ENCODE data around the gene HM13. TPM values are rescaled to one million over a fixed set of nuclear protein-coding genes. Genes with fewer than 3 reads are reported as not detected.

Gene HM13
- total and polyA plus RNA-seq, 2 of the 13 experiments (the other 11 are each of a cell fraction or from before 2014, with no cell fraction given) = 118 to 243 TPM

- TF ChIP-seq NONO (IDR thresholded peaks at IDR 0.05) = no peak
- TF ChIP-seq NONO (CRISPR knock-in tag; conservative IDR thresholded peaks at IDR 0.05) = peak; percentile 97
- no peak for TF ChIP-seq NBN (conservative IDR thresholded peaks at IDR 0.05)
- TF ChIP-seq HOXD1 (CRISPR knock-in tag; IDR thresholded peaks at IDR 0.05) = peak; percentile 93
- TF ChIP-seq ZZZ3 (CRISPR knock-in tag; IDR thresholded peaks at IDR 0.05; ENCODE audit: borderline replicate concordance) = peak; percentile 88
- TF ChIP-seq TBL1XR1 (IDR thresholded peaks at IDR 0.05; ENCODE audit: borderline replicate concordance, low read length, partially characterized antibody) = peak; percentile 75
- TF ChIP-seq, protein P1, sequence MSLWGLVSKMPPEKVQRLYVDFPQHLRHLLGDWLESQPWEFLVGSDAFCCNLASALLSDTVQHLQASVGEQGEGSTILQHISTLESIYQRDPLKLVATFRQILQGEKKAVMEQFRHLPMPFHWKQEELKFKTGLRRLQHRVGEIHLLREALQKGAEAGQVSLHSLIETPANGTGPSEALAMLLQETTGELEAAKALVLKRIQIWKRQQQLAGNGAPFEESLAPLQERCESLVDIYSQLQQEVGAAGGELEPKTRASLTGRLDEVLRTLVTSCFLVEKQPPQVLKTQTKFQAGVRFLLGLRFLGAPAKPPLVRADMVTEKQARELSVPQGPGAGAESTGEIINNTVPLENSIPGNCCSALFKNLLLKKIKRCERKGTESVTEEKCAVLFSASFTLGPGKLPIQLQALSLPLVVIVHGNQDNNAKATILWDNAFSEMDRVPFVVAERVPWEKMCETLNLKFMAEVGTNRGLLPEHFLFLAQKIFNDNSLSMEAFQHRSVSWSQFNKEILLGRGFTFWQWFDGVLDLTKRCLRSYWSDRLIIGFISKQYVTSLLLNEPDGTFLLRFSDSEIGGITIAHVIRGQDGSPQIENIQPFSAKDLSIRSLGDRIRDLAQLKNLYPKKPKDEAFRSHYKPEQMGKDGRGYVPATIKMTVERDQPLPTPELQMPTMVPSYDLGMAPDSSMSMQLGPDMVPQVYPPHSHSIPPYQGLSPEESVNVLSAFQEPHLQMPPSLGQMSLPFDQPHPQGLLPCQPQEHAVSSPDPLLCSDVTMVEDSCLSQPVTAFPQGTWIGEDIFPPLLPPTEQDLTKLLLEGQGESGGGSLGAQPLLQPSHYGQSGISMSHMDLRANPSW (CRISPR knock-in tag; IDR thresholded peaks at IDR 0.05; ENCODE audit: borderline replicate concordance) = peak; percentile 96
- TF ChIP-seq, protein P2, sequence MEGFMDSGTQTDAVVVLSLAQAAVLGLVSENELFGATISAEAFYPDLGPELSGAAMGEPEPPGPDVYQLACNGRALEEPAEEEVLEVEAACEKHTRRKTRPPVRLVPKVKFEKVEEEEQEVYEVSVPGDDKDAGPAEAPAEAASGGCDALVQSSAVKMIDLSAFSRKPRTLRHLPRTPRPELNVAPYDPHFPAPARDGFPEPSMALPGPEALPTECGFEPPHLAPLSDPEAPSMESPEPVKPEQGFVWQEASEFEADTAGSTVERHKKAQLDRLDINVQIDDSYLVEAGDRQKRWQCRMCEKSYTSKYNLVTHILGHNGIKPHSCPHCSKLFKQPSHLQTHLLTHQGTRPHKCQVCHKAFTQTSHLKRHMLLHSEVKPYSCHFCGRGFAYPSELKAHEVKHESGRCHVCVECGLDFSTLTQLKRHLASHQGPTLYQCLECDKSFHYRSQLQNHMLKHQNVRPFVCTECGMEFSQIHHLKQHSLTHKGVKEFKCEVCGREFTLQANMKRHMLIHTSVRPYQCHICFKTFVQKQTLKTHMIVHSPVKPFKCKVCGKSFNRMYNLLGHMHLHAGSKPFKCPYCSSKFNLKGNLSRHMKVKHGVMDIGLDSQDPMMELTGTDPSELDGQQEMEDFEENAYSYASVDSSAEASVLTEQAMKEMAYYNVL (CRISPR knock-in tag; IDR thresholded peaks at IDR 0.05; ENCODE audit: borderline replicate concordance) = peak; percentile 60
- TF ChIP-seq, protein P3, sequence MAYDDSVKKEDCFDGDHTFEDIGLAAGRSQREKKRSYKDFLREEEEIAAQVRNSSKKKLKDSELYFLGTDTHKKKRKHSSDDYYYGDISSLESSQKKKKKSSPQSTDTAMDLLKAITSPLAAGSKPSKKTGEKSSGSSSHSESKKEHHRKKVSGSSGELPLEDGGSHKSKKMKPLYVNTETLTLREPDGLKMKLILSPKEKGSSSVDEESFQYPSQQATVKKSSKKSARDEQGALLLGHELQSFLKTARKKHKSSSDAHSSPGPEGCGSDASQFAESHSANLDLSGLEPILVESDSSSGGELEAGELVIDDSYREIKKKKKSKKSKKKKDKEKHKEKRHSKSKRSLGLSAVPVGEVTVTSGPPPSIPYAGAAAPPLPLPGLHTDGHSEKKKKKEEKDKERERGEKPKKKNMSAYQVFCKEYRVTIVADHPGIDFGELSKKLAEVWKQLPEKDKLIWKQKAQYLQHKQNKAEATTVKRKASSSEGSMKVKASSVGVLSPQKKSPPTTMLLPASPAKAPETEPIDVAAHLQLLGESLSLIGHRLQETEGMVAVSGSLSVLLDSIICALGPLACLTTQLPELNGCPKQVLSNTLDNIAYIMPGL (CRISPR knock-in tag; IDR thresholded peaks at IDR 0.05; ENCODE audit: borderline replicate concordance in 1 of 2, low read depth in 1 of 2) = peak; percentile 87 to 94; a peak in 3 of 4 replicates
- TF ChIP-seq, protein P4, sequence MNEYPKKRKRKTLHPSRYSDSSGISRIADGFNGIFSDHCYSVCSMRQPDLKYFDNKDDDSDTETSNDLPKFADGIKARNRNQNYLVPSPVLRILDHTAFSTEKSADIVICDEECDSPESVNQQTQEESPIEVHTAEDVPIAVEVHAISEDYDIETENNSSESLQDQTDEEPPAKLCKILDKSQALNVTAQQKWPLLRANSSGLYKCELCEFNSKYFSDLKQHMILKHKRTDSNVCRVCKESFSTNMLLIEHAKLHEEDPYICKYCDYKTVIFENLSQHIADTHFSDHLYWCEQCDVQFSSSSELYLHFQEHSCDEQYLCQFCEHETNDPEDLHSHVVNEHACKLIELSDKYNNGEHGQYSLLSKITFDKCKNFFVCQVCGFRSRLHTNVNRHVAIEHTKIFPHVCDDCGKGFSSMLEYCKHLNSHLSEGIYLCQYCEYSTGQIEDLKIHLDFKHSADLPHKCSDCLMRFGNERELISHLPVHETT (CRISPR knock-in tag; conservative IDR thresholded peaks at IDR 0.05) = no peak; the same call in 1 of the 2 replicates
- TF ChIP-seq ZSCAN25 (CRISPR knock-in tag; IDR thresholded peaks at IDR 0.05) = peak; percentile 2; the same call in 1 of the 2 replicates
- TF ChIP-seq ZNF34 (CRISPR knock-in tag; IDR thresholded peaks at IDR 0.05; ENCODE audit: borderline replicate concordance) = peak; percentile 98
- TF ChIP-seq ZNF496 (CRISPR knock-in tag; IDR thresholded peaks at IDR 0.05; ENCODE audit: insufficient replicate concordance) = no peak
- no peak for TF ChIP-seq TRIM22 (IDR thresholded peaks at IDR 0.05)
- TF ChIP-seq ZNF558 (CRISPR knock-in tag; IDR thresholded peaks at IDR 0.05; ENCODE audit: borderline replicate concordance) = peak; percentile 98
- TF ChIP-seq ZNF383 (CRISPR knock-in tag; IDR thresholded peaks at IDR 0.05; ENCODE audit: borderline replicate concordance) = 0 out of 2 replicates have a peak, but pooled peaks have one; percentile 35
These were observed 91.0 kb downstream of the HM13 start, which contains the start of gene ID1 (continued) for GRCh38 chr20:31605031-31605901.

Data from HepG2 (cell line).